HCT116 (cell line): Measurements from ENCODE around the gene CNTROB. TPM values are rescaled to one million over a fixed set of nuclear protein-coding genes. Genes with fewer than 3 reads are reported as not detected.
A peak's percentile ranks its signal among the peaks of the same experiment; 100 is the strongest.

Experiments used
- ATAC-seq: fragments of 200-7000 bp; cut with Tn5 transposase; 2 replicates; pipeline ENCODE4 v1.9.1; 2020; ENCODE audit warnings: mild to moderate bottlenecking, moderate library complexity
- BruUV-seq: library from RNA; stranded (reverse); fragments of 400-500 nt; replicated peaks from 2 replicates; lab custom pipeline; 2021; lab: Mats Ljungman, UMichigan
- CTCF ChIA-PET: fragments of 300-600 bp; sonication (Branson Sonifier 250); formaldehyde crosslinking; loops from one replicate; lab custom pipeline; 2021; ENCODE audit warnings: antibody characterized with exemption; lab: Charles Lee
- POLR2A ChIA-PET: fragments of 300-600, 350-600 bp; sonication (Branson Sonifier 250); formaldehyde crosslinking; loops from one replicate; lab custom pipeline; 2021; ENCODE audit warnings: antibody characterized with exemption; lab: Charles Lee
- RAD21 ChIA-PET, 2 experiments: fragments of 300-600 bp; sonication (Branson Sonifier 250); formaldehyde crosslinking; loops; one replicate each; lab custom pipeline; 2023; ENCODE audit warnings: low total read pairs in 2 of 2; ENCODE audit not compliant: uncharacterized antibody in 2 of 2, unreplicated experiment in 2 of 2, low non-redundant PET in 1 of 2; lab: Charles Lee
- DNase-seq: peaks from one replicate; pipeline ENCODE4 v3.0.0-alpha.2; 2010; ENCODE audit warnings: low read depth, low spot score
- H2AFZ ChIP-seq: fragments of 200-600 bp; shearing (Covaris generic), sonication (generic); 2 replicates; pipeline ENCODE4 v1.6.1; 2017; ENCODE audit warnings: low read depth, mixed run types, mixed read lengths, antibody characterized with exemption, low read length; ENCODE audit not compliant: poor library complexity, severe bottlenecking
- H3K27ac ChIP-seq: 2 replicates; pipeline ENCODE4 v1.5.1; 2012; ENCODE audit warnings: low read depth, low read length
- H3K27me3 ChIP-seq: fragments of 200-600 bp; sonication (generic); 2 replicates; pipeline ENCODE4 v1.6.1; 2016; ENCODE audit warnings: mixed run types, low read length, mixed read lengths; ENCODE audit not compliant: insufficient read depth
- H3K36me3 ChIP-seq, 2 experiments: fragments of 200-500 bp in 1 of 2; fragments of 200-600 bp in 1 of 2; sonication (Bioruptor generic) in 1 of 2; sonication (generic) in 1 of 2; 2 replicates each; pipeline versions ENCODE4 v1.5.1 to v1.6.1; 2014 to 2016; ENCODE audit warnings: low read length in 2 of 2, inconsistent platforms in 1 of 2, mixed read lengths in 1 of 2, mixed run types in 1 of 2; ENCODE audit not compliant: insufficient read depth in 2 of 2, control insufficient read depth in 1 of 2
- H3K4me1 ChIP-seq, 2 experiments: fragments of 200-600 bp in 1 of 2; sonication (generic) in 1 of 2; 2 replicates each; pipeline versions ENCODE4 v1.5.1 to v1.6.1; 2012 to 2017; ENCODE audit warnings: low read length in 2 of 2, inconsistent platforms in 1 of 2, mild to moderate bottlenecking in 1 of 2, mixed read lengths in 1 of 2, mixed run types in 1 of 2, moderate library complexity in 1 of 2; ENCODE audit not compliant: insufficient read depth in 2 of 2, control insufficient read depth in 1 of 2
- H3K4me2 ChIP-seq: fragments of 200-600 bp; sonication (generic); 2 replicates; pipeline ENCODE4 v1.6.1; 2017; ENCODE audit warnings: mixed run types, low read length, mixed read lengths
- H3K4me3 ChIP-seq, 2 experiments: fragments of 200-600 bp in 1 of 2; sonication (generic) in 1 of 2; replicated peaks in 1 of 2; 2 replicates each; pipeline ENCODE4 v1.5.1; 2011 to 2016; ENCODE audit warnings: low read length in 2 of 2, control low read depth in 1 of 2, low read depth in 1 of 2, mild to moderate bottlenecking in 1 of 2, mixed read lengths in 1 of 2, mixed run types in 1 of 2
- H3K79me2 ChIP-seq: fragments of 200-600 bp; sonication (generic); 2 replicates; pipeline ENCODE4 v1.6.1; 2017; ENCODE audit warnings: mild to moderate bottlenecking, mixed run types, low read length, moderate library complexity, mixed read lengths; ENCODE audit not compliant: insufficient read depth
- H3K9ac ChIP-seq: fragments of 200-600 bp; sonication (generic); 2 replicates; pipeline ENCODE4 v1.6.1; 2016; ENCODE audit warnings: low read length, mixed read lengths
- H3K9me2 ChIP-seq: fragments of 200-600 bp; sonication (generic), shearing (Covaris generic); 2 replicates; pipeline ENCODE4 v1.6.1; 2017; ENCODE audit warnings: mixed run types, mild to moderate bottlenecking, moderate library complexity; ENCODE audit not compliant: insufficient read depth
- H3K9me3 ChIP-seq, 2 experiments: fragments of 200-500 bp in 1 of 2; fragments of 200-600 bp in 1 of 2; sonication (Bioruptor generic) in 1 of 2; sonication (generic) in 1 of 2; 2 replicates each; pipeline ENCODE4 v1.6.1; 2014 to 2017; ENCODE audit warnings: low read length in 2 of 2, mixed read lengths in 2 of 2, inconsistent platforms in 1 of 2, low read depth in 1 of 2, mild to moderate bottlenecking in 1 of 2, mixed run types in 1 of 2, moderate library complexity in 1 of 2; ENCODE audit not compliant: control insufficient read depth in 1 of 2, insufficient read depth in 1 of 2
- H4K20me1 ChIP-seq: fragments of 200-600 bp; sonication (generic), shearing (Covaris generic); 2 replicates; pipeline ENCODE4 v1.6.1; 2017; ENCODE audit warnings: mixed run types, mild to moderate bottlenecking, moderate library complexity; ENCODE audit not compliant: insufficient read depth
- CBX3 ChIP-seq: IDR thresholded peaks from 2 replicates; pipeline ENCODE4 v1.6.1; 2012; ENCODE audit warnings: low read depth
- CEBPB ChIP-seq: IDR thresholded peaks from 2 replicates; pipeline ENCODE4 v1.6.1; 2012; ENCODE audit warnings: low read depth
- CTCF ChIP-seq, 3 experiments: fragments of 200-600 bp in 1 of 3; sonication (generic) in 1 of 3; IDR thresholded peaks in 2 of 3; conservative IDR thresholded peaks in 1 of 3; 2 replicates each; pipeline ENCODE4 v1.5.1; 2012 to 2017; ENCODE audit warnings: low read depth in 2 of 3, low read length in 2 of 3, antibody characterized with exemption in 1 of 3, borderline replicate concordance in 1 of 3, control low read depth in 1 of 3, mild to moderate bottlenecking in 1 of 3, mixed read lengths in 1 of 3, mixed run types in 1 of 3, moderate library complexity in 1 of 3; ENCODE audit not compliant: insufficient read depth in 1 of 3
- EGR1 ChIP-seq: IDR thresholded peaks from 2 replicates; pipeline ENCODE4 v1.6.1; 2012; ENCODE audit warnings: low read depth
- ELF1 ChIP-seq: IDR thresholded peaks from 2 replicates; pipeline ENCODE4 v1.6.1; 2012; ENCODE audit warnings: low read depth, borderline replicate concordance
- EZH2 ChIP-seq: fragments of 200-600 bp; sonication (generic); IDR thresholded peaks from 2 replicates; pipeline ENCODE4 v1.6.1; 2017; ENCODE audit warnings: antibody characterized with exemption, mixed run types
- EZH2phosphoT487 ChIP-seq: fragments of 200-600 bp; IDR thresholded peaks from 2 replicates; pipeline ENCODE4 v1.6.1; 2018; ENCODE audit warnings: antibody characterized with exemption, borderline replicate concordance
- FOSL1 ChIP-seq: IDR thresholded peaks from 2 replicates; pipeline ENCODE4 v1.6.1; 2012; ENCODE audit warnings: low read depth
- JUND ChIP-seq: IDR thresholded peaks from 2 replicates; pipeline ENCODE4 v1.6.1; 2012
- POLR2A ChIP-seq: IDR thresholded peaks from 2 replicates; pipeline ENCODE4 v1.7.0; 2011; ENCODE audit warnings: borderline replicate concordance; ENCODE audit not compliant: insufficient read depth, insufficient read length; ENCODE audit errors: extremely low read depth
- RAD21 ChIP-seq: IDR thresholded peaks from 2 replicates; pipeline ENCODE4 v1.6.1; 2012; ENCODE audit warnings: low read depth, mild to moderate bottlenecking
- SP1 ChIP-seq: IDR thresholded peaks from 2 replicates; pipeline ENCODE4 v1.6.1; 2012; ENCODE audit warnings: low read depth
- SRF ChIP-seq: IDR thresholded peaks from 2 replicates; pipeline ENCODE4 v1.6.1; 2012; ENCODE audit warnings: low read depth
- TCF7L2 ChIP-seq: IDR thresholded peaks from 2 replicates; pipeline ENCODE4 v1.7.0; 2011; ENCODE audit warnings: borderline replicate concordance, inconsistent platforms; ENCODE audit not compliant: insufficient read depth, insufficient read length; ENCODE audit errors: extremely low read depth
- ZNF274 ChIP-seq: fragments of 200-500 bp; sonication (Bioruptor generic); IDR thresholded peaks from 2 replicates; pipeline ENCODE4 v1.6.1; 2014; ENCODE audit warnings: mild to moderate bottlenecking, low read depth, low read length, inconsistent platforms
- intact Hi-C: fragments of 100-400 bp; cut with micrococcal nuclease; formaldehyde crosslinking; loops from 2 replicates; pipeline ENCODE4 v1.10.0; 2022
- total RNA-seq: library from RNA; stranded (reverse); gene quantifications from one replicate; pipeline ENCODE4 v1.2.1, GENCODE V29; 2021; ENCODE audit not compliant: unreplicated experiment
- TF ChIP-seq, protein P1 (sequence below): IDR thresholded peaks from 2 replicates; pipeline ENCODE4 v1.6.1; 2012
- TF ChIP-seq, protein P2 (sequence below): IDR thresholded peaks from 2 replicates; pipeline ENCODE4 v1.6.1; 2012
- TF ChIP-seq, protein P3 (sequence below): IDR thresholded peaks from 2 replicates; pipeline ENCODE4 v1.6.1; 2011; ENCODE audit warnings: mild to moderate bottlenecking, low read length, moderate library complexity; ENCODE audit not compliant: insufficient replicate concordance; ENCODE audit errors: extremely low read depth

The CNTROB gene
- total RNA-seq, 1 experiment from 2014 or later, result 54.6 TPM

GRCh38 chr17:7886227-7887037 is 45.6 kb upstream of the CNTROB start (continued):
- TF ChIP-seq ELF1, result no peak
- TF ChIP-seq CTCF (IDR thresholded peaks at IDR 0.05 in 2 of 3, conservative IDR thresholded peaks at IDR 0.05 in 1 of 3; ENCODE audit: borderline replicate concordance in 1 of 3, insufficient read depth in 1 of 3, low read depth in 2 of 3, low read length in 2 of 3), result no peak
- TF ChIP-seq ZNF274, result no peak
- TF ChIP-seq EZH2, result no peak

- peak; percentile 3; the same call in 1 of the 2 replicates for ATAC-seq
- TF ChIP-seq SRF, result no peak
- TF ChIP-seq JUND, result no peak
- TF ChIP-seq, protein P1, sequence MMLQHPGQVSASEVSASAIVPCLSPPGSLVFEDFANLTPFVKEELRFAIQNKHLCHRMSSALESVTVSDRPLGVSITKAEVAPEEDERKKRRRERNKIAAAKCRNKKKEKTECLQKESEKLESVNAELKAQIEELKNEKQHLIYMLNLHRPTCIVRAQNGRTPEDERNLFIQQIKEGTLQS, result no peak
- no peak for TF ChIP-seq EGR1
- TF ChIP-seq, protein P2, sequence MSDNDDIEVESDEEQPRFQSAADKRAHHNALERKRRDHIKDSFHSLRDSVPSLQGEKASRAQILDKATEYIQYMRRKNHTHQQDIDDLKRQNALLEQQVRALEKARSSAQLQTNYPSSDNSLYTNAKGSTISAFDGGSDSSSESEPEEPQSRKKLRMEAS, result no peak
- no peak for TF ChIP-seq FOSL1
- TF ChIP-seq ZNF274, result no peak
- TF ChIP-seq CEBPB, result no peak
- no peak for TF ChIP-seq TCF7L2
- TF ChIP-seq POLR2A, result no peak
- TF ChIP-seq, protein P3, sequence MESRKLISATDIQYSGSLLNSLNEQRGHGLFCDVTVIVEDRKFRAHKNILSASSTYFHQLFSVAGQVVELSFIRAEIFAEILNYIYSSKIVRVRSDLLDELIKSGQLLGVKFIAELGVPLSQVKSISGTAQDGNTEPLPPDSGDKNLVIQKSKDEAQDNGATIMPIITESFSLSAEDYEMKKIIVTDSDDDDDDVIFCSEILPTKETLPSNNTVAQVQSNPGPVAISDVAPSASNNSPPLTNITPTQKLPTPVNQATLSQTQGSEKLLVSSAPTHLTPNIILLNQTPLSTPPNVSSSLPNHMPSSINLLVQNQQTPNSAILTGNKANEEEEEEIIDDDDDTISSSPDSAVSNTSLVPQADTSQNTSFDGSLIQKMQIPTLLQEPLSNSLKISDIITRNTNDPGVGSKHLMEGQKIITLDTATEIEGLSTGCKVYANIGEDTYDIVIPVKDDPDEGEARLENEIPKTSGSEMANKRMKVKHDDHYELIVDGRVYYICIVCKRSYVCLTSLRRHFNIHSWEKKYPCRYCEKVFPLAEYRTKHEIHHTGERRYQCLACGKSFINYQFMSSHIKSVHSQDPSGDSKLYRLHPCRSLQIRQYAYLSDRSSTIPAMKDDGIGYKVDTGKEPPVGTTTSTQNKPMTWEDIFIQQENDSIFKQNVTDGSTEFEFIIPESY, result no peak
- TF ChIP-seq CBX3, result no peak
- TF ChIP-seq RAD21, result no peak
- TF ChIP-seq CTCF (IDR thresholded peaks at IDR 0.05 in 2 of 3, conservative IDR thresholded peaks at IDR 0.05 in 1 of 3; ENCODE audit: borderline replicate concordance in 1 of 3, insufficient read depth in 1 of 3, low read depth in 2 of 3, low read length in 2 of 3), result no peak
- no peak for TF ChIP-seq SP1
- no peak for TF ChIP-seq EZH2phosphoT487
- Histone ChIP-seq H3K4me1 (peaks cover 39 to 53% of the 10 kb centered on the region in 2 experiments), H2AFZ (no peak overlapping the region), H3K9me2 (no peaks in the 10 kb centered on the region), H3K27me3 (no peaks in the 10 kb centered on the region), H3K9ac (peak overlapping the region; percentile 86), H3K9me3 (no peaks in the 10 kb centered on the region), H3K79me2 (peaks cover 33% of the 10 kb centered on the region), H3K4me3 (peak overlapping the region; percentile 56 to 82), H3K36me3 (peaks cover 7 to 15% of the 10 kb centered on the region in 2 experiments; a peak in 2 of 4 replicates), H3K27ac (peak overlapping the region; percentile 97), H3K4me2 (peak overlapping the region; percentile 99), H4K20me1 (no peaks in the 10 kb centered on the region)
- ChIA-PET RAD21 (no interaction called here), POLR2A (no interaction called here), CTCF (interaction anchor here (1.0 kb wide), 1 partner anchor 20 kb away, joined by 3 read pairs; no protein-coding TSS in a partner anchor)
- no peak for DNase-seq
- intact Hi-C loops, result loop anchor here (1.0 to 2.0 kb wide), 2 partner anchors 30 to 52 kb away; partner anchors contain the start of genes KDM6B and NAA38
- TSS peak; percentile 29 for BruUV-seq
Measured at GRCh38 chr17:7887038-7887481, 44.9 kb upstream of the CNTROB start.
